ENCODE data around the gene PLXNA4. TPM values are rescaled to one million over a fixed set of nuclear protein-coding genes. Genes with fewer than 3 reads are reported as not detected.

PLXNA4 gene
- polyA plus RNA-seq, 2 of the 4 experiments (the other 2 are of a cell fraction), result 0.12 to 0.34 TPM

- CTCF ChIA-PET, result interaction anchor here (0.9 kb wide), 1 partner anchor 9 kb away, joined by 3 read pairs; no protein-coding TSS in a partner anchor
- Histone ChIP-seq H3K4me3 (no peak overlapping the region), H3K9me3 (no peaks in the 10 kb centered on the region), H3K27ac (no peak overlapping the region), H3K4me2 (no peak overlapping the region), H3K4me1 (no peaks in the 10 kb centered on the region)
- ATAC-seq, result peak; percentile 72 to 75
- DNase-seq (ENCODE audit: low read depth in 1 of 2, low spot score in 1 of 2), result peak in 1 of 2 experiments; percentile 40
- 33% methylated on average over 7 of the region's 8 CpGs for WGBS (ENCODE audit: missing lambda C conversion rate)
- POLR2A ChIA-PET, result no interaction called here
- TF ChIP-seq, protein P1, sequence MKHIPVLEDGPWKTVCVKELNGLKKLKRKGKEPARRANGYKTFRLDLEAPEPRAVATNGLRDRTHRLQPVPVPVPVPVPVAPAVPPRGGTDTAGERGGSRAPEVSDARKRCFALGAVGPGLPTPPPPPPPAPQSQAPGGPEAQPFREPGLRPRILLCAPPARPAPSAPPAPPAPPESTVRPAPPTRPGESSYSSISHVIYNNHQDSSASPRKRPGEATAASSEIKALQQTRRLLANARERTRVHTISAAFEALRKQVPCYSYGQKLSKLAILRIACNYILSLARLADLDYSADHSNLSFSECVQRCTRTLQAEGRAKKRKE (CRISPR knock-in tag; IDR thresholded peaks at IDR 0.05; ENCODE audit: low read depth), result no peak
- TF ChIP-seq RFX5 (IDR thresholded peaks at IDR 0.05) (no peak), CBX8 (IDR thresholded peaks at IDR 0.05) (no peak), CTCF (IDR thresholded peaks at IDR 0.05) (no peak)
- TF ChIP-seq, protein P2, sequence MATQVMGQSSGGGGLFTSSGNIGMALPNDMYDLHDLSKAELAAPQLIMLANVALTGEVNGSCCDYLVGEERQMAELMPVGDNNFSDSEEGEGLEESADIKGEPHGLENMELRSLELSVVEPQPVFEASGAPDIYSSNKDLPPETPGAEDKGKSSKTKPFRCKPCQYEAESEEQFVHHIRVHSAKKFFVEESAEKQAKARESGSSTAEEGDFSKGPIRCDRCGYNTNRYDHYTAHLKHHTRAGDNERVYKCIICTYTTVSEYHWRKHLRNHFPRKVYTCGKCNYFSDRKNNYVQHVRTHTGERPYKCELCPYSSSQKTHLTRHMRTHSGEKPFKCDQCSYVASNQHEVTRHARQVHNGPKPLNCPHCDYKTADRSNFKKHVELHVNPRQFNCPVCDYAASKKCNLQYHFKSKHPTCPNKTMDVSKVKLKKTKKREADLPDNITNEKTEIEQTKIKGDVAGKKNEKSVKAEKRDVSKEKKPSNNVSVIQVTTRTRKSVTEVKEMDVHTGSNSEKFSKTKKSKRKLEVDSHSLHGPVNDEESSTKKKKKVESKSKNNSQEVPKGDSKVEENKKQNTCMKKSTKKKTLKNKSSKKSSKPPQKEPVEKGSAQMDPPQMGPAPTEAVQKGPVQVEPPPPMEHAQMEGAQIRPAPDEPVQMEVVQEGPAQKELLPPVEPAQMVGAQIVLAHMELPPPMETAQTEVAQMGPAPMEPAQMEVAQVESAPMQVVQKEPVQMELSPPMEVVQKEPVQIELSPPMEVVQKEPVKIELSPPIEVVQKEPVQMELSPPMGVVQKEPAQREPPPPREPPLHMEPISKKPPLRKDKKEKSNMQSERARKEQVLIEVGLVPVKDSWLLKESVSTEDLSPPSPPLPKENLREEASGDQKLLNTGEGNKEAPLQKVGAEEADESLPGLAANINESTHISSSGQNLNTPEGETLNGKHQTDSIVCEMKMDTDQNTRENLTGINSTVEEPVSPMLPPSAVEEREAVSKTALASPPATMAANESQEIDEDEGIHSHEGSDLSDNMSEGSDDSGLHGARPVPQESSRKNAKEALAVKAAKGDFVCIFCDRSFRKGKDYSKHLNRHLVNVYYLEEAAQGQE (IDR thresholded peaks at IDR 0.05), result no peak
- TF ChIP-seq, protein P3, sequence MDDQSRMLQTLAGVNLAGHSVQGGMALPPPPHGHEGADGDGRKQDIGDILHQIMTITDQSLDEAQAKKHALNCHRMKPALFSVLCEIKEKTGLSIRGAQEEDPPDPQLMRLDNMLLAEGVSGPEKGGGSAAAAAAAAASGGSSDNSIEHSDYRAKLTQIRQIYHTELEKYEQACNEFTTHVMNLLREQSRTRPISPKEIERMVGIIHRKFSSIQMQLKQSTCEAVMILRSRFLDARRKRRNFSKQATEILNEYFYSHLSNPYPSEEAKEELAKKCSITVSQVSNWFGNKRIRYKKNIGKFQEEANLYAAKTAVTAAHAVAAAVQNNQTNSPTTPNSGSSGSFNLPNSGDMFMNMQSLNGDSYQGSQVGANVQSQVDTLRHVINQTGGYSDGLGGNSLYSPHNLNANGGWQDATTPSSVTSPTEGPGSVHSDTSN (IDR thresholded peaks at IDR 0.05), result no peak
- FAIRE-seq, result no peak
Measured at GRCh38 chr7:132560825-132561529, 15.3 kb downstream of the PLXNA4 start.

DNA sequence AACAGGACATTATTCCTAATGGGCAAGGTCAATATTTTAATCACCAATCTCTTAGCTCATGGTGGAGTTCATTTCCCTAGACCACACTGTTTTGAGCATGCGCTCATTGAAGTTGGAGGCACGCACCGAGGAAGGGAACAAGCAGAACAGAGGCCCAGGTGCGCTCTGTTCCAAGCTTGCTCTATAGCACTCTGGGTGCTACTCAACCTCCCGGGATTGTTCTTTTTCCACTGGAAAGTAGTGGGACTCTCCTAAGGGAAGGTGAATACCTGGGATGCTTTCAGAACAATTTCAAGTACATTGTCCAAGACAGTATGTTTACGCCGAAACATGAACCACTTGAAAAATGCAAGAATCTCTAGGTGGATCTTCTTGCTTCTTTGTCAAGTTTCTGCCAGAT is 16.2 kb downstream of the PLXNA4 start:
- Histone ChIP-seq H3K4me2 (no peak overlapping the region), H3K4me1 (no peaks in the 10 kb centered on the region), H3K27ac (no peak overlapping the region), H3K4me3 (no peak overlapping the region), H3K9me3 (no peaks in the 10 kb centered on the region)
- ChIA-PET CTCF (interaction anchor here (0.5 to 1.0 kb wide), 3 partner anchors 8 to 871 kb away, joined by 3 to 4 read pairs (median 3); no protein-coding TSS in a partner anchor), POLR2A (no interaction called here)
- ATAC-seq, result peak; percentile 57 to 59; a peak in 5 of 6 replicates
- no peak for DNase-seq (ENCODE audit: low read depth in 1 of 2, low spot score in 1 of 2)
- WGBS (ENCODE audit: missing lambda C conversion rate), result 71% methylated on average over 7 of the region's 7 CpGs
- no peak for FAIRE-seq
- TF ChIP-seq JUNB (IDR thresholded peaks at IDR 0.05) (no peak), MAFK (IDR thresholded peaks at IDR 0.05; ENCODE audit: partially characterized antibody) (no peak), CEBPB (IDR thresholded peaks at IDR 0.05) (no peak)

GRCh38 chr7:132558815-132559214 is 17.5 kb downstream of the PLXNA4 start:
- no peak for FAIRE-seq
- ChIA-PET POLR2A (no interaction called here), CTCF (interaction anchor here (1.5 kb wide), 1 partner anchor 17 kb away, joined by 7 read pairs; the partner anchor contains the start of gene PLXNA4)
- no peak for ATAC-seq
- Histone ChIP-seq H3K4me3 (no peak overlapping the region), H3K9me3 (no peaks in the 10 kb centered on the region), H3K27ac (no peak overlapping the region), H3K4me2 (no peak overlapping the region), H3K4me1 (no peaks in the 10 kb centered on the region)
- no peak for DNase-seq (ENCODE audit: low read depth in 1 of 2, low spot score in 1 of 2)
- 79% methylated on average over 5 of the region's 5 CpGs for WGBS (ENCODE audit: missing lambda C conversion rate)
- no peak for TF ChIP-seq HOXB5 (CRISPR knock-in tag; IDR thresholded peaks at IDR 0.05)
- TF ChIP-seq RNF2 (IDR thresholded peaks at IDR 0.05; ENCODE audit: borderline replicate concordance, low read depth), result no peak
- TF ChIP-seq, protein P3 (IDR thresholded peaks at IDR 0.05), result no peak

Measured in A549 (cell line).